Measurements from ENCODE around the gene FAM180B.

- no peak for TF ChIP-seq EZH2 (IDR thresholded peaks at IDR 0.05; ENCODE audit: low read depth, unreplicated experiment)
- TF ChIP-seq POLR2AphosphoS5 (IDR thresholded peaks at IDR 0.05; ENCODE audit: low read depth), result no peak
- TF ChIP-seq CTCF (conservative IDR thresholded peaks at IDR 0.05; ENCODE audit: low read depth in 2 of 2), result no peak
- no peak for TF ChIP-seq ZNF114 (CRISPR knock-in tag; IDR thresholded peaks at IDR 0.05)
- TF ChIP-seq STAT1 (IDR thresholded peaks at IDR 0.05; ENCODE audit: unreplicated experiment), result no peak
- TF ChIP-seq EZH2phosphoT487 (IDR thresholded peaks at IDR 0.05; ENCODE audit: unreplicated experiment), result no peak
- TF ChIP-seq ETS1 (IDR thresholded peaks at IDR 0.05), result no peak
Measured at GRCh38 chr11:47538741-47539565, 47.5 kb upstream of the FAM180B start.
